DOHH2 (cell line): Measurements from ENCODE around the gene ZNF576.

Experiments used
- EZH2phosphoT487 ChIP-seq: fragments of 200-600 bp; sonication (generic); IDR thresholded peaks from 2 replicates; pipeline ENCODE4 v1.6.1; 2017; ENCODE audit warnings: borderline replicate concordance, mild to moderate bottlenecking, antibody characterized with exemption, low read length, moderate library complexity, mixed read lengths
- TF ChIP-seq, protein P1 (sequence below): fragments of 200-600 bp; sonication (generic); IDR thresholded peaks from one replicate; pipeline ENCODE4 v1.5.1; 2014; ENCODE audit warnings: antibody characterized with exemption, mild to moderate bottlenecking, low read depth, low read length; ENCODE audit not compliant: poor library complexity, severe bottlenecking

DNA sequence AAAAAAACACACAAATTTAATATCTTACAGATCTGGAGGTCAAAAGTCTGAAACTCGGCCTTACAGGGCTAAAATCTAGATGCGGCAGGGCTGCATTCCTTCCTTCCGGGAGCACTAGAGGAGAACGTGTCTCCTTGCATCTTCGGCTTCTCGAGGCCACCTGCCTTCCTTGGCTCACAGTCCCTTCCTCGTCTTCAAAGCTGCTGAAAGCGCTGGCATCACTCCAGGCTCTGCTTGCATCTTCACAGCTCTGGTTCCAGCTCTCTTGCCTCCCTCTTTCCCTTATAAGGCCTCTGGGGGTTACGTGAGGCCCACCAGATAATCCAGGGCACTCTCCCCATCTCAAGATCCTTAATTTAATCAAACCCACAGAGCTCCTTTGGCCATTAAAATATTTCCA, 31.6 kb upstream of the ZNF576 start:
- TF ChIP-seq, protein P1, sequence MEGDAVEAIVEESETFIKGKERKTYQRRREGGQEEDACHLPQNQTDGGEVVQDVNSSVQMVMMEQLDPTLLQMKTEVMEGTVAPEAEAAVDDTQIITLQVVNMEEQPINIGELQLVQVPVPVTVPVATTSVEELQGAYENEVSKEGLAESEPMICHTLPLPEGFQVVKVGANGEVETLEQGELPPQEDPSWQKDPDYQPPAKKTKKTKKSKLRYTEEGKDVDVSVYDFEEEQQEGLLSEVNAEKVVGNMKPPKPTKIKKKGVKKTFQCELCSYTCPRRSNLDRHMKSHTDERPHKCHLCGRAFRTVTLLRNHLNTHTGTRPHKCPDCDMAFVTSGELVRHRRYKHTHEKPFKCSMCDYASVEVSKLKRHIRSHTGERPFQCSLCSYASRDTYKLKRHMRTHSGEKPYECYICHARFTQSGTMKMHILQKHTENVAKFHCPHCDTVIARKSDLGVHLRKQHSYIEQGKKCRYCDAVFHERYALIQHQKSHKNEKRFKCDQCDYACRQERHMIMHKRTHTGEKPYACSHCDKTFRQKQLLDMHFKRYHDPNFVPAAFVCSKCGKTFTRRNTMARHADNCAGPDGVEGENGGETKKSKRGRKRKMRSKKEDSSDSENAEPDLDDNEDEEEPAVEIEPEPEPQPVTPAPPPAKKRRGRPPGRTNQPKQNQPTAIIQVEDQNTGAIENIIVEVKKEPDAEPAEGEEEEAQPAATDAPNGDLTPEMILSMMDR, result no peak
- TF ChIP-seq EZH2phosphoT487, result no peak
